VCaP (cell line): Measurements from ENCODE around the gene CFAP410.

Experiments used
- H3K27ac ChIP-seq: fragments of 450-650 bp; 2 replicates; pipeline ENCODE4 v1.5.1; 2017
- CTCF ChIP-seq: fragments of 450-650 bp; conservative IDR thresholded peaks from 2 replicates; pipeline ENCODE4 v1.5.1; 2017; ENCODE audit warnings: mild to moderate bottlenecking, moderate library complexity

The CFAP410 gene

GRCh38 chr21:44316277-44316900, 22.8 kb downstream of the CFAP410 start:
- no peak for TF ChIP-seq CTCF

GRCh38 chr21:44315691-44316203, 23.4 kb downstream of the CFAP410 start:
- no peak for TF ChIP-seq CTCF
- H3K27ac ChIP-seq, result no peak overlapping the region

More at GRCh38 chr21:44316277-44316900, 22.8 kb downstream of the CFAP410 start:
- no peak overlapping the region for H3K27ac ChIP-seq

- no peak for TF ChIP-seq CTCF
Observed at GRCh38 chr21:44314561-44314960, 24.6 kb downstream of the CFAP410 start.

GRCh38 chr21:44314128-44314527, 25.1 kb downstream of the CFAP410 start:
- no peak overlapping the region for H3K27ac ChIP-seq
- no peak for TF ChIP-seq CTCF

More at GRCh38 chr21:44314561-44314960, 24.6 kb downstream of the CFAP410 start:
- no peak overlapping the region for H3K27ac ChIP-seq

GRCh38 chr21:44313451-44313850, 25.7 kb downstream of the CFAP410 start:
- no peak overlapping the region for H3K27ac ChIP-seq
- TF ChIP-seq CTCF, result no peak

GRCh38 chr21:44312716-44313115, 26.5 kb downstream of the CFAP410 start:
- TF ChIP-seq CTCF, result no peak

GRCh38 chr21:44312089-44312488, 27.1 kb downstream of the CFAP410 start:
- no peak overlapping the region for H3K27ac ChIP-seq
- no peak for TF ChIP-seq CTCF

More at GRCh38 chr21:44312716-44313115, 26.5 kb downstream of the CFAP410 start:
- no peak overlapping the region for H3K27ac ChIP-seq
